Measurements from ENCODE around the gene GCN1. TPM values are rescaled to one million over a fixed set of nuclear protein-coding genes. Genes with fewer than 3 reads are reported as not detected.

Gene GCN1
- polyA plus RNA-seq, 4 donors: 12.3 to 47.9 (median 21.0) TPM

- Histone ChIP-seq H3K4me1 (ENCODE audit: control insufficient read depth in 3 of 3, insufficient read depth in 2 of 3, low read depth in 1 of 3, low read length in 2 of 3) (no peaks in the 10 kb centered on the region), H3K36me3 (ENCODE audit: control insufficient read depth in 3 of 3, insufficient read depth in 2 of 3, low read depth in 1 of 3, low read length in 3 of 3) (peaks cover 37 to 86% (median 48%) of the 10 kb centered on the region in 3 donors), H3K27ac (ENCODE audit: low read depth in 1 of 3, low read length in 2 of 3) (no peak overlapping the region), H3K4me3 (ENCODE audit: low read depth in 1 of 3, low read length in 3 of 3) (no peak overlapping the region), H3K9me3 (ENCODE audit: control insufficient read depth in 2 of 2, insufficient read depth in 1 of 2, low read depth in 1 of 2, low read length in 1 of 2) (no peaks in the 10 kb centered on the region), H3K27me3 (ENCODE audit: control insufficient read depth in 3 of 3, insufficient read depth in 3 of 3, low read length in 3 of 3) (no peaks in the 10 kb centered on the region)
- 92 to 95% (median 93%) methylated on average over 9 of the region's 9 CpGs for WGBS, 3 donors
- FAIRE-seq: no peak
- DNase-seq: no peak
Measured at GRCh38 chr12:120140603-120141002, 53.9 kb downstream of the GCN1 start.

GRCh38 chr12:120139958-120140357 is 54.6 kb downstream of the GCN1 start:
- no peaks in the 10 kb centered on the region for H3K9me3 ChIP-seq (ENCODE audit: control insufficient read depth in 2 of 2, insufficient read depth in 1 of 2, low read depth in 1 of 2, low read length in 1 of 2)
- peaks cover 32 to 86% (median 45%) of the 10 kb centered on the region in 3 donors for H3K36me3 ChIP-seq (ENCODE audit: control insufficient read depth in 3 of 3, insufficient read depth in 2 of 3, low read depth in 1 of 3, low read length in 3 of 3)
- DNase-seq: no peak
- H3K27ac ChIP-seq (ENCODE audit: low read depth in 1 of 3, low read length in 2 of 3): no peak overlapping the region
- H3K4me1 ChIP-seq (ENCODE audit: control insufficient read depth in 3 of 3, insufficient read depth in 2 of 3, low read depth in 1 of 3, low read length in 2 of 3): no peaks in the 10 kb centered on the region
- FAIRE-seq: no peak
- no peaks in the 10 kb centered on the region for H3K27me3 ChIP-seq (ENCODE audit: control insufficient read depth in 3 of 3, insufficient read depth in 3 of 3, low read length in 3 of 3)
- WGBS, 3 donors: 74 to 75% (median 75%) methylated on average over 5 of the region's 5 CpGs
- H3K4me3 ChIP-seq (ENCODE audit: low read depth in 1 of 3, low read length in 3 of 3): no peak overlapping the region

GRCh38 chr12:120138366-120138765 is 56.1 kb downstream of the GCN1 start:
- Histone ChIP-seq H3K9me3 (ENCODE audit: control insufficient read depth in 2 of 2, insufficient read depth in 1 of 2, low read depth in 1 of 2, low read length in 1 of 2) (no peaks in the 10 kb centered on the region), H3K27me3 (ENCODE audit: control insufficient read depth in 3 of 3, insufficient read depth in 3 of 3, low read length in 3 of 3) (no peaks in the 10 kb centered on the region), H3K36me3 (ENCODE audit: control insufficient read depth in 3 of 3, insufficient read depth in 2 of 3, low read depth in 1 of 3, low read length in 3 of 3) (peaks cover 25 to 90% (median 53%) of the 10 kb centered on the region in 3 donors), H3K4me3 (ENCODE audit: low read depth in 1 of 3, low read length in 3 of 3) (no peak overlapping the region), H3K4me1 (ENCODE audit: control insufficient read depth in 3 of 3, insufficient read depth in 2 of 3, low read depth in 1 of 3, low read length in 2 of 3) (no peaks in the 10 kb centered on the region), H3K27ac (ENCODE audit: low read depth in 1 of 3, low read length in 2 of 3) (no peak overlapping the region)
- no peak for DNase-seq
- FAIRE-seq: no peak
- WGBS, 3 donors: 96 to 97% (median 96%) methylated on average over 9 of the region's 9 CpGs

- Histone ChIP-seq H3K27me3 (ENCODE audit: control insufficient read depth in 3 of 3, insufficient read depth in 3 of 3, low read length in 3 of 3) (no peaks in the 10 kb centered on the region), H3K36me3 (ENCODE audit: control insufficient read depth in 3 of 3, insufficient read depth in 2 of 3, low read depth in 1 of 3, low read length in 3 of 3) (peaks cover 21 to 94% (median 55%) of the 10 kb centered on the region in 3 donors), H3K4me3 (ENCODE audit: low read depth in 1 of 3, low read length in 3 of 3) (no peak overlapping the region), H3K9me3 (ENCODE audit: control insufficient read depth in 2 of 2, insufficient read depth in 1 of 2, low read depth in 1 of 2, low read length in 1 of 2) (no peaks in the 10 kb centered on the region), H3K4me1 (ENCODE audit: control insufficient read depth in 3 of 3, insufficient read depth in 2 of 3, low read depth in 1 of 3, low read length in 2 of 3) (no peaks in the 10 kb centered on the region), H3K27ac (ENCODE audit: low read depth in 1 of 3, low read length in 2 of 3) (no peak overlapping the region)
- WGBS, 3 donors: 85 to 95% (median 94%) methylated on average over 11 of the region's 11 CpGs
- no peak for FAIRE-seq
- DNase-seq: no peak
Measured at GRCh38 chr12:120137833-120138232, 56.7 kb downstream of the GCN1 start.

- Histone ChIP-seq H3K36me3 (ENCODE audit: control insufficient read depth in 3 of 3, insufficient read depth in 2 of 3, low read depth in 1 of 3, low read length in 3 of 3) (peaks cover 19 to 94% (median 43%) of the 10 kb centered on the region in 3 donors), H3K4me1 (ENCODE audit: control insufficient read depth in 3 of 3, insufficient read depth in 2 of 3, low read depth in 1 of 3, low read length in 2 of 3) (no peaks in the 10 kb centered on the region), H3K9me3 (ENCODE audit: control insufficient read depth in 2 of 2, insufficient read depth in 1 of 2, low read depth in 1 of 2, low read length in 1 of 2) (no peaks in the 10 kb centered on the region), H3K27me3 (ENCODE audit: control insufficient read depth in 3 of 3, insufficient read depth in 3 of 3, low read length in 3 of 3) (no peaks in the 10 kb centered on the region), H3K27ac (ENCODE audit: low read depth in 1 of 3, low read length in 2 of 3) (no peak overlapping the region), H3K4me3 (ENCODE audit: low read depth in 1 of 3, low read length in 3 of 3) (no peak overlapping the region)
- 84 to 90% (median 87%) methylated on average over 11 of the region's 11 CpGs for WGBS, 3 donors
- no peak for FAIRE-seq
- no peak for DNase-seq
Measured at GRCh38 chr12:120136093-120136770, 58.3 kb downstream of the GCN1 start.

GRCh38 chr12:120134307-120134980 is 60.1 kb downstream of the GCN1 start:
- Histone ChIP-seq H3K27me3 (ENCODE audit: control insufficient read depth in 3 of 3, insufficient read depth in 3 of 3, low read length in 3 of 3) (no peaks in the 10 kb centered on the region), H3K9me3 (ENCODE audit: control insufficient read depth in 2 of 2, insufficient read depth in 1 of 2, low read depth in 1 of 2, low read length in 1 of 2) (no peaks in the 10 kb centered on the region), H3K4me1 (ENCODE audit: control insufficient read depth in 3 of 3, insufficient read depth in 2 of 3, low read depth in 1 of 3, low read length in 2 of 3) (no peaks in the 10 kb centered on the region), H3K4me3 (ENCODE audit: low read depth in 1 of 3, low read length in 3 of 3) (no peak overlapping the region), H3K27ac (ENCODE audit: low read depth in 1 of 3, low read length in 2 of 3) (no peak overlapping the region), H3K36me3 (ENCODE audit: control insufficient read depth in 3 of 3, insufficient read depth in 2 of 3, low read depth in 1 of 3, low read length in 3 of 3) (peaks cover 18 to 94% (median 41%) of the 10 kb centered on the region in 3 donors)
- FAIRE-seq (no peak), DNase-seq (no peak)
- WGBS, 3 donors: 96 to 99% (median 96%) methylated on average over 20 of the region's 20 CpGs

- Histone ChIP-seq H3K4me3 (ENCODE audit: low read depth in 1 of 3, low read length in 3 of 3) (no peak overlapping the region), H3K36me3 (ENCODE audit: control insufficient read depth in 3 of 3, insufficient read depth in 2 of 3, low read depth in 1 of 3, low read length in 3 of 3) (peaks cover 21 to 96% (median 45%) of the 10 kb centered on the region in 3 donors), H3K9me3 (ENCODE audit: control insufficient read depth in 2 of 2, insufficient read depth in 1 of 2, low read depth in 1 of 2, low read length in 1 of 2) (no peaks in the 10 kb centered on the region), H3K27ac (ENCODE audit: low read depth in 1 of 3, low read length in 2 of 3) (peak overlapping the region in 1 of 3 donors; percentile 21), H3K27me3 (ENCODE audit: control insufficient read depth in 3 of 3, insufficient read depth in 3 of 3, low read length in 3 of 3) (no peaks in the 10 kb centered on the region), H3K4me1 (ENCODE audit: control insufficient read depth in 3 of 3, insufficient read depth in 2 of 3, low read depth in 1 of 3, low read length in 2 of 3) (no peaks in the 10 kb centered on the region)
- WGBS, 3 donors: 66 to 74% (median 74%) methylated on average over 6 of the region's 6 CpGs
- no peak for DNase-seq
- no peak for FAIRE-seq
Measured at GRCh38 chr12:120132863-120133385, 61.6 kb downstream of the GCN1 start.

GRCh38 chr12:120132054-120132836 is 62.3 kb downstream of the GCN1 start:
- Histone ChIP-seq H3K27me3 (ENCODE audit: control insufficient read depth in 3 of 3, insufficient read depth in 3 of 3, low read length in 3 of 3) (no peaks in the 10 kb centered on the region), H3K4me3 (ENCODE audit: low read depth in 1 of 3, low read length in 3 of 3) (no peak overlapping the region), H3K9me3 (ENCODE audit: control insufficient read depth in 2 of 2, insufficient read depth in 1 of 2, low read depth in 1 of 2, low read length in 1 of 2) (no peaks in the 10 kb centered on the region), H3K4me1 (ENCODE audit: control insufficient read depth in 3 of 3, insufficient read depth in 2 of 3, low read depth in 1 of 3, low read length in 2 of 3) (no peaks in the 10 kb centered on the region), H3K36me3 (ENCODE audit: control insufficient read depth in 3 of 3, insufficient read depth in 2 of 3, low read depth in 1 of 3, low read length in 3 of 3) (peaks cover 20 to 96% (median 43%) of the 10 kb centered on the region in 3 donors), H3K27ac (ENCODE audit: low read depth in 1 of 3, low read length in 2 of 3) (peak overlapping the region in 1 of 3 donors; percentile 26)
- DNase-seq (no peak), FAIRE-seq (no peak)
- WGBS, 3 donors: 47 to 60% (median 58%) methylated on average over 9 of the region's 9 CpGs
